Ascending aorta (tissue), 2 donors: ENCODE results near the gene NLGN3. TPM values are rescaled to one million over a fixed set of nuclear protein-coding genes. Genes with fewer than 3 reads are reported as not detected.

ENCODE experiments used
- DNase-seq, 2 donors: peaks; one replicate each; pipeline ENCODE4 v3.0.0-alpha.2; 2019; ENCODE audit warnings: low spot score in 2 of 2
- H3K27ac ChIP-seq, 2 donors: fragments of 200-600 bp; sonication (generic); one replicate each; pipeline ENCODE4 v1.5.1; 2016 to 2017; ENCODE audit warnings: mild to moderate bottlenecking in 1 of 2
- H3K27me3 ChIP-seq: fragments of 200-600 bp; sonication (generic); one replicate; pipeline ENCODE4 v1.5.1; 2017
- H3K36me3 ChIP-seq, 2 donors: fragments of 200-600 bp; sonication (generic); one replicate each; pipeline ENCODE4 v1.5.1; 2016
- H3K4me1 ChIP-seq, 2 donors: fragments of 200-600 bp; sonication (generic); one replicate each; pipeline ENCODE4 v1.5.1; 2016 to 2017; ENCODE audit warnings: mild to moderate bottlenecking in 1 of 2
- H3K4me3 ChIP-seq, 2 donors: fragments of 200-600 bp; sonication (generic); one replicate each; pipeline ENCODE4 v1.5.1; 2016 to 2017; ENCODE audit warnings: mild to moderate bottlenecking in 1 of 2
- H3K9me3 ChIP-seq, 2 donors: fragments of 200-600 bp; sonication (generic); one replicate each; pipeline ENCODE4 v1.5.1; 2016
- CTCF ChIP-seq, 3 experiments: fragments of 200-600 bp in 2 of 3; fragments of 450-650 bp in 1 of 3; sonication (generic) in 2 of 3; IDR thresholded peaks; one replicate each; pipeline ENCODE4 v1.5.1; 2016 to 2019; ENCODE audit warnings: antibody characterized with exemption in 3 of 3, mild to moderate bottlenecking in 1 of 3, moderate library complexity in 1 of 3
- intact Hi-C: fragments of 100-400 bp; cut with DNase I; formaldehyde crosslinking; loops from one replicate; pipeline ENCODE4 v1.15.1; 2023
- total RNA-seq: library from RNA; depleted of rRNA; stranded (reverse); fragments of >200 nt; gene quantifications from one replicate; pipeline ENCODE4 v1.1.0, GENCODE V29; 2016

NLGN3 gene
- total RNA-seq, 1 donor from 2014 or later = 0.21 TPM

- intact Hi-C loops = no loop called here
- Histone ChIP-seq H3K4me1 (no peaks in the 10 kb centered on the region), H3K36me3 (no peaks in the 10 kb centered on the region), H3K27ac (no peak overlapping the region), H3K27me3 (no peaks in the 10 kb centered on the region), H3K4me3 (no peak overlapping the region), H3K9me3 (no peaks in the 10 kb centered on the region)
- TF ChIP-seq CTCF (IDR thresholded peaks at IDR 0.05) = no peak
- DNase-seq = no peak
Measured at GRCh38 chrX:71214604-71215337, 70.1 kb downstream of the NLGN3 start.

- no peaks in the 10 kb centered on the region for H3K4me1 ChIP-seq
- intact Hi-C loops = no loop called here
- H3K9me3 ChIP-seq = no peaks in the 10 kb centered on the region
- H3K4me3 ChIP-seq = no peak overlapping the region
- H3K36me3 ChIP-seq = no peaks in the 10 kb centered on the region
- no peak overlapping the region for H3K27ac ChIP-seq
- TF ChIP-seq CTCF (IDR thresholded peaks at IDR 0.05) = no peak
- H3K27me3 ChIP-seq = no peaks in the 10 kb centered on the region
- no peak for DNase-seq
Measured at GRCh38 chrX:71215338-71215912, 70.8 kb downstream of the NLGN3 start.

GRCh38 chrX:71216485-71216884 is 71.8 kb downstream of the NLGN3 start:
- H3K36me3 ChIP-seq = no peaks in the 10 kb centered on the region
- intact Hi-C loops = no loop called here
- H3K27me3 ChIP-seq = no peaks in the 10 kb centered on the region
- no peak overlapping the region for H3K4me3 ChIP-seq
- no peak for TF ChIP-seq CTCF (IDR thresholded peaks at IDR 0.05)
- no peak for DNase-seq
- H3K27ac ChIP-seq = no peak overlapping the region
- no peaks in the 10 kb centered on the region for H3K4me1 ChIP-seq
- no peaks in the 10 kb centered on the region for H3K9me3 ChIP-seq

GRCh38 chrX:71217298-71217697 is 72.7 kb downstream of the NLGN3 start:
- no peaks in the 10 kb centered on the region for H3K27me3 ChIP-seq
- no peak overlapping the region for H3K27ac ChIP-seq
- no peak for DNase-seq
- intact Hi-C loops = no loop called here
- no peaks in the 10 kb centered on the region for H3K4me1 ChIP-seq
- no peaks in the 10 kb centered on the region for H3K36me3 ChIP-seq
- no peak for TF ChIP-seq CTCF (IDR thresholded peaks at IDR 0.05)
- no peaks in the 10 kb centered on the region for H3K9me3 ChIP-seq
- H3K4me3 ChIP-seq = no peak overlapping the region

Other genes starting within 250 kb of the NLGN3 start
- not detected for gene TEX11, start 236.1 kb upstream of the NLGN3 start, total RNA-seq
- not detected for gene SLC7A3, start 213.7 kb upstream of the NLGN3 start, total RNA-seq
- 31.2 TPM for gene SNX12, start 76.5 kb upstream of the NLGN3 start, total RNA-seq
- 8.0 TPM for gene FOXO4, start 49.0 kb upstream of the NLGN3 start, total RNA-seq
- not detected for gene CXorf65, start 38.1 kb upstream of the NLGN3 start, total RNA-seq
- 2.4 TPM for gene IL2RG, start 33.3 kb upstream of the NLGN3 start, total RNA-seq
- 36.9 TPM for gene MED12, start 26.2 kb upstream of the NLGN3 start, total RNA-seq
- gene GJB1, start 78.4 kb downstream of the NLGN3 start, total RNA-seq = not detected
- gene ZMYM3, start 109.3 kb downstream of the NLGN3 start, total RNA-seq = 12.5 TPM
- 178 TPM for gene NONO, start 138.8 kb downstream of the NLGN3 start, total RNA-seq
- gene ITGB1BP2, start 156.9 kb downstream of the NLGN3 start, total RNA-seq = not detected
- 63.2 TPM for gene TAF1, start 221.5 kb downstream of the NLGN3 start, total RNA-seq